ENCODE measurements around the gene STUB1.

STUB1 gene

GRCh38 chr16:636206-637080 lies 43.8 kb upstream of the STUB1 start, which contains the start of gene METTL26:
Gene METTL26, minus strand, starts transcription at chr16:636305. Its CDS starts 15 bp downstream, at chr16:636290.
- no peak for TF ChIP-seq FOXP2 (optimal IDR thresholded peaks at IDR 0.05; ENCODE audit: borderline replicate concordance, extremely low read depth, extremely low read length, insufficient read depth)
- peak; percentile 71; the same call in 1 of the 2 replicates for TF ChIP-seq TAF1 (IDR thresholded peaks at IDR 0.05; ENCODE audit: borderline replicate concordance, insufficient read depth, low read length)
- TF ChIP-seq SIN3A (IDR thresholded peaks at IDR 0.05; ENCODE audit: borderline replicate concordance, insufficient read depth, low read length): peak; percentile 76; the same call in 1 of the 2 replicates
- peak in 1 of 2 experiments; percentile 63; a peak in 1 of 4 replicates for TF ChIP-seq REST (IDR thresholded peaks at IDR 0.05; ENCODE audit: insufficient read depth in 1 of 2, low read depth in 2 of 2, low read length in 2 of 2)
- peak; percentile 72 for TF ChIP-seq POLR2AphosphoS5 (IDR thresholded peaks at IDR 0.05; ENCODE audit: low read depth, low read length)

- TF ChIP-seq REST (IDR thresholded peaks at IDR 0.05; ENCODE audit: insufficient read depth in 1 of 2, low read depth in 2 of 2, low read length in 2 of 2): no peak
- no peak for TF ChIP-seq FOXP2 (optimal IDR thresholded peaks at IDR 0.05; ENCODE audit: borderline replicate concordance, extremely low read depth, extremely low read length, insufficient read depth)
- TF ChIP-seq POLR2AphosphoS5 (IDR thresholded peaks at IDR 0.05; ENCODE audit: low read depth, low read length): no peak
- no peak for TF ChIP-seq SIN3A (IDR thresholded peaks at IDR 0.05; ENCODE audit: borderline replicate concordance, insufficient read depth, low read length)
- no peak for TF ChIP-seq TAF1 (IDR thresholded peaks at IDR 0.05; ENCODE audit: borderline replicate concordance, insufficient read depth, low read length)
Observed at GRCh38 chr16:637081-638018, 42.9 kb upstream of the STUB1 start.

GRCh38 chr16:638034-638543 lies 42.1 kb upstream of the STUB1 start:
- TF ChIP-seq POLR2AphosphoS5 (IDR thresholded peaks at IDR 0.05; ENCODE audit: low read depth, low read length) (no peak), REST (IDR thresholded peaks at IDR 0.05; ENCODE audit: insufficient read depth in 1 of 2, low read depth in 2 of 2, low read length in 2 of 2) (no peak), SIN3A (IDR thresholded peaks at IDR 0.05; ENCODE audit: borderline replicate concordance, insufficient read depth, low read length) (no peak), FOXP2 (optimal IDR thresholded peaks at IDR 0.05; ENCODE audit: borderline replicate concordance, extremely low read depth, extremely low read length, insufficient read depth) (no peak), TAF1 (IDR thresholded peaks at IDR 0.05; ENCODE audit: borderline replicate concordance, insufficient read depth, low read length) (no peak)

GRCh38 chr16:638836-639235 lies 41.4 kb upstream of the STUB1 start:
- TF ChIP-seq FOXP2 (optimal IDR thresholded peaks at IDR 0.05; ENCODE audit: borderline replicate concordance, extremely low read depth, extremely low read length, insufficient read depth) (no peak), SIN3A (IDR thresholded peaks at IDR 0.05; ENCODE audit: borderline replicate concordance, insufficient read depth, low read length) (no peak), TAF1 (IDR thresholded peaks at IDR 0.05; ENCODE audit: borderline replicate concordance, insufficient read depth, low read length) (no peak), POLR2AphosphoS5 (IDR thresholded peaks at IDR 0.05; ENCODE audit: low read depth, low read length) (no peak), REST (IDR thresholded peaks at IDR 0.05; ENCODE audit: insufficient read depth in 1 of 2, low read depth in 2 of 2, low read length in 2 of 2) (no peak)
